Stimulated activated CD8-positive, alpha-beta memory T cell treated with anti-CD3 and anti-CD28 coated beads, Interleukin-12 subunit alpha, Interleukin-12 subunit beta, amount 100 ng/mL, for 24 hours (primary cell): ENCODE results near the gene PNMT.
"Not testable (repeated sequence)": the region's sequence is repeated elsewhere in the genome, so short reads cannot be mapped to it uniquely, and the experiment has no call there.

Experiments
- DNase-seq: peaks from one replicate; pipeline ENCODE4 v3.0.0-alpha.2; 2020; ENCODE audit errors: extremely low read depth

PNMT gene

GRCh38 chr17:39709319-39709997 is 41.2 kb downstream of the PNMT start:
- DNase-seq: no peak

DNA sequence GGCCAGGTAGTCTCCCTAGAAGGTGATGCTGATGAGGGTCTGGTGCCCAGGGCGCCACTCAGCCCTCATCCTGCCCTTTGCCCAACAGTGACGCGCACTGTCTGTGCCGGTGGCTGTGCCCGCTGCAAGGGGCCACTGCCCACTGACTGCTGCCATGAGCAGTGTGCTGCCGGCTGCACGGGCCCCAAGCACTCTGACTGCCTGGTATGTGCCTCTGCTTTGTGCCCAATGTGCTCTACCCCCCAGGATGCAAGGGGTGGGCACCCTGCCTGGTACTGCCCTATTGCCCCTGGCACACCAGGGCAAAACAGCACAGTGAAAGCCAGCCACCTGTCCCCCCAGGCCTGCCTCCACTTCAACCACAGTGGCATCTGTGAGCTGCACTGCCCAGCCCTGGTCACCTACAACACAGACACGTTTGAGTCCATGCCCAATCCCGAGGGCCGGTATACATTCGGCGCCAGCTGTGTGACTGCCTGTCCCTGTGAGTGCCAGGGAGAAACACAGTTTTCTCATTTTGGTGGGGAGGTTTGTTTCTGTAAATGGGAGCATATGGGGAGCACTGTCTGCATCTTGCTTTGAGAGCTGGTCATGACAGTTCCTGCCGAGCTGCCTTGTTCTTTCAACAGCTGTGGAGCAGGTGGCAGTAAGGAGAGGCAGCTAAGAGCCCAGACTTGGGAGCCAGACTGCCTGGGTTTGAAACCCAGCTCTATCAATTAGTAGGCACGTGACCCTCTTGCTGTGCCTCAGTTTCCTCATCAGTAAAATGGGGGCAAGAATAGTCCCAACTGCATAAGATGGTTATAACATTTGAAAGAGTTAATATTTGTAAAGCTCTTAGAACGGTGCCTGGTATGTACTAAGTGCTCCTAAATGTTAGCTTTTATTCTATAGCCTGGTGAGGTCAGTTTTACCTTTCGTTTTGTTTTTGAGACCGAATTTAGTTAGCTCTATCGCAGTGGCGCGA is 42.0 kb downstream of the PNMT start:
- no peak for DNase-seq

DNA sequence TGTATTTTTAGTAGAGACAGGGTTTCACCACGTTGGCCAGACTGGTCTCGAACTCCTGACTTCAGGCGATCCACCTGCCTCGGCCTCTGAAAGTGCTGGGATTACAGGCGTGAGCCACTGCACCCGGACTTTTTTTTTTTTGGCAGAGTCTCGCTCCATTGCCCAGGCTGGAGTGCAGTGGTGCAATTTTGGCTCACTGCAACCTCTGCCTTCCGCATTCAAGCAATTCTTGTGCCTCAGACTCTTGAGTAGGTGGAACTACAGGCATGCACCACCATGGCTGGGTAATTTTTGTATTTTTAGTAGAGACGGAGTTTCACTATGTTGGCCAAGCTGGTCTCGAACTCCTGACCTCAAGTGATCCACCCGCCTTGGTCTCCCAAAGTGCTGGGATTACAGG is 42.8 kb downstream of the PNMT start:
- DNase-seq: not testable (repeated sequence)

DNA sequence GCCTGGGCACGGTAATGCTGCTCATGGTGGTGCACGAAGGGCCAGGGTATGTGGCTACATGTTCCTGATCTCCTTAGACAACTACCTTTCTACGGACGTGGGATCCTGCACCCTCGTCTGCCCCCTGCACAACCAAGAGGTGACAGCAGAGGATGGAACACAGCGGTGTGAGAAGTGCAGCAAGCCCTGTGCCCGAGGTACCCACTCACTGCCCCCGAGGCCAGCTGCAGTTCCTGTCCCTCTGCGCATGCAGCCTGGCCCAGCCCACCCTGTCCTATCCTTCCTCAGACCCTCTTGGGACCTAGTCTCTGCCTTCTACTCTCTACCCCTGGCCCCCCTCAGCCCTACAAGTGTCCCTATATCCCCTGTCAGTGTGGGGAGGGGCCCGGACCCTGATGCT is 43.6 kb downstream of the PNMT start:
- DNase-seq: no peak

- DNase-seq: no peak
These were observed 46.0 kb downstream of the PNMT start for GRCh38 chr17:39714234-39714633.

GRCh38 chr17:39715375-39716072 is 47.3 kb downstream of the PNMT start:
- DNase-seq: no peak

DNA sequence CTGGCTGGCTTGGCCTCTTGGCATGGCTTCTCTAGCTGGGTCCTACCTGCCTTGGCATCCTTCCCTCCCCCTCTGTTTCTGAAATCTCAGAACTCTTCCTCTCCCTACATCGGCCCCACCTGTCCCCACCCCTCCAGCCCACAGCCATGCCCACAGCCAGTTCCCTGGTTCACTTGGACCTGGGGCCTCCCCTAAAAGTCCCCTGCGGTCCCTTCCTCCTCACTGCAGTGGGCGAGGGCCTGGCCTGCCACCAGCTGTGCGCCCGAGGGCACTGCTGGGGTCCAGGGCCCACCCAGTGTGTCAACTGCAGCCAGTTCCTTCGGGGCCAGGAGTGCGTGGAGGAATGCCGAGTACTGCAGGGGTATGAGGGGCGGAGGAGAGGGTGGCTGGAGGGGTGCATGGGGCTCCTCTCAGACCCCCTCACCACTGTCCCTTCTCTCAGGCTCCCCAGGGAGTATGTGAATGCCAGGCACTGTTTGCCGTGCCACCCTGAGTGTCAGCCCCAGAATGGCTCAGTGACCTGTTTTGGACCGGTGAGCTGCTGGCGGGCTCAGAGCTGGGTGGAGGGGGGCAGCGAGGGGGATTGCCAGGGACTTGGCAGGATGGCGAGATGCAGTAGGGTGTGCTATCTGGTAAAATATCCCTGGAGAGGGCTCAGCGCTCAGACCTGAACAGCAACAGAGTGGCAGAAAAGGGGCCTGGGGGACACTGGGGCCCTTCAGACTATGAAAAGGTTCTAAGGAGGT is 48.0 kb downstream of the PNMT start:
- DNase-seq: no peak

GRCh38 chr17:39716879-39717536 is 48.8 kb downstream of the PNMT start:
- DNase-seq: no peak

- DNase-seq: no peak
These were observed 49.4 kb downstream of the PNMT start for GRCh38 chr17:39717660-39718059.

GRCh38 chr17:39719563-39720355 is 51.5 kb downstream of the PNMT start:
- no peak for DNase-seq
